PC-9 (cell line): ENCODE results near the gene CWC27. TPM values are rescaled to one million over a fixed set of nuclear protein-coding genes. Genes with fewer than 3 reads are reported as not detected.

Experiments
- BruUV-seq: library from RNA; stranded (reverse); fragments of 400-500 nt; replicated peaks from 2 replicates; lab custom pipeline; 2021; lab: Mats Ljungman, UMichigan
- CTCF ChIA-PET: fragments of 300-600 bp; sonication (Branson Sonifier 250); formaldehyde crosslinking; loops from one replicate; lab custom pipeline; 2022; ENCODE audit warnings: antibody characterized with exemption; lab: Charles Lee
- POLR2A ChIA-PET: fragments of 300-600 bp; sonication (Branson Sonifier 250); formaldehyde crosslinking; loops from one replicate; lab custom pipeline; 2022; ENCODE audit warnings: antibody characterized with exemption; ENCODE audit not compliant: unreplicated experiment; lab: Charles Lee
- DNase-seq, 2 experiments: peaks; one replicate each; pipeline versions ENCODE4 v3.0.0 to v3.0.0-alpha.2; 2015 to 2022; ENCODE audit warnings: mixed read lengths in 1 of 2
- H2AFZ ChIP-seq: fragments of 200-600 bp; sonication (generic); 2 replicates; pipeline ENCODE4 v1.8.1; 2017; ENCODE audit warnings: antibody characterized with exemption
- H3F3A ChIP-seq: fragments of 200-600 bp; sonication (generic); 2 replicates; pipeline ENCODE4 v1.8.1; 2017; ENCODE audit warnings: antibody characterized with exemption, mild to moderate bottlenecking, low read depth; ENCODE audit not compliant: insufficient read depth
- H3K27ac ChIP-seq: fragments of 200-600 bp; sonication (generic); 2 replicates; pipeline ENCODE4 v1.6.1; 2016; ENCODE audit warnings: mixed run types
- H3K27me3 ChIP-seq: fragments of 200-600 bp; sonication (generic); 2 replicates; pipeline ENCODE4 v1.6.1; 2016; ENCODE audit warnings: low read depth, mixed run types; ENCODE audit not compliant: insufficient read depth
- H3K36me3 ChIP-seq: fragments of 200-600 bp; sonication (generic); 2 replicates; pipeline ENCODE4 v1.6.1; 2016; ENCODE audit warnings: low read depth, mixed run types
- H3K4me1 ChIP-seq: fragments of 200-600 bp; sonication (generic); replicated peaks from 2 replicates; pipeline ENCODE4 v1.6.1; 2016; ENCODE audit warnings: mixed run types; ENCODE audit not compliant: insufficient read depth
- H3K4me2 ChIP-seq: fragments of 200-600 bp; sonication (generic); 2 replicates; pipeline ENCODE4 v1.6.1; 2017; ENCODE audit warnings: mixed run types
- H3K4me3 ChIP-seq: fragments of 200-600 bp; sonication (generic); 2 replicates; pipeline ENCODE4 v1.6.1; 2016; ENCODE audit warnings: mixed run types
- H3K79me2 ChIP-seq: fragments of 200-600 bp; sonication (generic); 2 replicates; pipeline ENCODE4 v1.6.1; 2017; ENCODE audit warnings: low read depth, mixed run types
- H3K9me2 ChIP-seq: fragments of 200-600 bp; sonication (generic); 2 replicates; pipeline ENCODE4 v1.8.1; 2017; ENCODE audit warnings: mild to moderate bottlenecking; ENCODE audit not compliant: insufficient read depth
- H3K9me3 ChIP-seq: fragments of 200-600 bp; sonication (generic); 2 replicates; pipeline ENCODE4 v1.8.1; 2016; ENCODE audit warnings: low read depth; ENCODE audit not compliant: insufficient read depth
- H4K20me1 ChIP-seq: fragments of 200-600 bp; sonication (generic); 2 replicates; pipeline ENCODE4 v1.8.1; 2017; ENCODE audit not compliant: insufficient read depth
- EZH2 ChIP-seq: fragments of 200-600 bp; sonication (generic); IDR thresholded peaks from 2 replicates; pipeline ENCODE4 v1.8.0; 2017; ENCODE audit warnings: antibody characterized with exemption, low read depth
- intact Hi-C: fragments of 100-400 bp; cut with micrococcal nuclease; formaldehyde crosslinking; loops from one replicate; pipeline ENCODE4 v1.10.0; 2022; ENCODE audit not compliant: unreplicated experiment
- total RNA-seq: library from RNA; stranded (reverse); gene quantifications from 2 replicates; pipeline ENCODE4 v1.2.3, GENCODE V29; 2021
- TF ChIP-seq, protein P1 (sequence below): fragments of 200-600 bp; sonication (generic); conservative IDR thresholded peaks from 2 replicates; pipeline ENCODE4 v1.6.1; 2017; ENCODE audit warnings: mixed run types, antibody characterized with exemption, mild to moderate bottlenecking, moderate library complexity

Gene CWC27
- total RNA-seq, 1 experiment from 2014 or later = 24.1 TPM

DNA sequence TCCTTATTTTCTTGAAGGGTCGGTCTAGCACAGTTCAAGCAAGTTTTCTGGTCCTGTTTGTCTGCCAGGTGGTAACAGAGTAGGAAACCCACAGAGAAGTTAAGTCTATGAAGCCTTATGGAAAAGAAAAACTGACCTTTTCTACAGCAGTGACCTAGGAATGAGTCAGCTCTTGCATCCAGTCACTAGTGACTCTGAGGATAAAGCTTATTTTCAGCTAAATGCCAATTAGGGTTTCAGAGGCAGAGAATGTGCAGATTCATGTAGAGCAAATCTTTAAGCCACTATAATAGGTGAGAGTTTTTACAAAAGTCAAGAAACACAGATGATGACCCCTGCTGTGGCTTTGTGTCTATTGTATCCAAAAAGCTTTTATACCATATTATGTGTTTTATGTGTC is 100.7 kb downstream of the CWC27 start:
- no peak for DNase-seq
- H3K9me3 ChIP-seq = no peaks in the 10 kb centered on the region

DNA sequence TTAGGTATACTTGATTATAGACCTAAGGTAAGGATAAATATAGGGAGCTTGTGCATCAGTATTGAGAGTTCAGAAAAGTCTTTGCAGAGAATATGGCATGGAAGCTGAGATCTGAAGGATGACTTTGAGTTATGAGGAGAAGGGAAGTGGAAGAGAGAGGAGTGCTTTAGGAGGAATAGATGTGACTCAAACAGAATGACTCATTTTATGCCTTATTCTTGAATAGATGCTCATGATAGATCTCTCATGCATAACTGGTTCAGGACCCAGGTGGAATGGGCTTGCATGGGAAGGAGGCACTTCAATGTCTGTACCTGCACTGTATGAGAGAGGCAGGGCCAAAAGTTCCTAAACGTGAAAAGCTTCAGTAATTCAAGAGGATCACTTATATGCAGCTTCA is 103.3 kb downstream of the CWC27 start:
- no peak overlapping the region for H2AFZ ChIP-seq
- H3K79me2 ChIP-seq = no peaks in the 10 kb centered on the region
- no peaks in the 10 kb centered on the region for H3K36me3 ChIP-seq
- POLR2A ChIA-PET = no interaction called here
- H3K9me2 ChIP-seq = no peaks in the 10 kb centered on the region
- TF ChIP-seq, protein P1, sequence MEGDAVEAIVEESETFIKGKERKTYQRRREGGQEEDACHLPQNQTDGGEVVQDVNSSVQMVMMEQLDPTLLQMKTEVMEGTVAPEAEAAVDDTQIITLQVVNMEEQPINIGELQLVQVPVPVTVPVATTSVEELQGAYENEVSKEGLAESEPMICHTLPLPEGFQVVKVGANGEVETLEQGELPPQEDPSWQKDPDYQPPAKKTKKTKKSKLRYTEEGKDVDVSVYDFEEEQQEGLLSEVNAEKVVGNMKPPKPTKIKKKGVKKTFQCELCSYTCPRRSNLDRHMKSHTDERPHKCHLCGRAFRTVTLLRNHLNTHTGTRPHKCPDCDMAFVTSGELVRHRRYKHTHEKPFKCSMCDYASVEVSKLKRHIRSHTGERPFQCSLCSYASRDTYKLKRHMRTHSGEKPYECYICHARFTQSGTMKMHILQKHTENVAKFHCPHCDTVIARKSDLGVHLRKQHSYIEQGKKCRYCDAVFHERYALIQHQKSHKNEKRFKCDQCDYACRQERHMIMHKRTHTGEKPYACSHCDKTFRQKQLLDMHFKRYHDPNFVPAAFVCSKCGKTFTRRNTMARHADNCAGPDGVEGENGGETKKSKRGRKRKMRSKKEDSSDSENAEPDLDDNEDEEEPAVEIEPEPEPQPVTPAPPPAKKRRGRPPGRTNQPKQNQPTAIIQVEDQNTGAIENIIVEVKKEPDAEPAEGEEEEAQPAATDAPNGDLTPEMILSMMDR = no peak
- no peak for TF ChIP-seq EZH2
- intact Hi-C loops = no loop called here
- no peaks in the 10 kb centered on the region for H4K20me1 ChIP-seq
- H3K4me1 ChIP-seq = peaks cover 6% of the 10 kb centered on the region; the same call in 1 of the 2 replicates
- H3K4me3 ChIP-seq = no peak overlapping the region
- no peaks in the 10 kb centered on the region for H3F3A ChIP-seq
- no peaks in the 10 kb centered on the region for H3K27me3 ChIP-seq
- CTCF ChIA-PET = no interaction called here
- H3K27ac ChIP-seq = no peak overlapping the region
- BruUV-seq = no TSS peak
- no peak for DNase-seq
- no peaks in the 10 kb centered on the region for H3K9me3 ChIP-seq
- H3K4me2 ChIP-seq = no peak overlapping the region

More for the DNA sequence above, 100.7 kb downstream of the CWC27 start:
- no peaks in the 10 kb centered on the region for H3K79me2 ChIP-seq
- CTCF ChIA-PET = no interaction called here
- no peaks in the 10 kb centered on the region for H3K36me3 ChIP-seq
- TF ChIP-seq, protein P1 = no peak
- TF ChIP-seq EZH2 = no peak
- no peaks in the 10 kb centered on the region for H4K20me1 ChIP-seq
- intact Hi-C loops = no loop called here
- no peaks in the 10 kb centered on the region for H3K27me3 ChIP-seq
- BruUV-seq = no TSS peak
- no peak overlapping the region for H3K4me2 ChIP-seq
- no peaks in the 10 kb centered on the region for H3F3A ChIP-seq
- no peak overlapping the region for H2AFZ ChIP-seq
- H3K4me3 ChIP-seq = no peak overlapping the region
- POLR2A ChIA-PET = interaction anchor here (0.6 kb wide), 1 partner anchor 613 kb away, joined by 15 read pairs; no protein-coding TSS in a partner anchor
- H3K9me2 ChIP-seq = no peaks in the 10 kb centered on the region
- H3K4me1 ChIP-seq = peaks cover 6% of the 10 kb centered on the region; the same call in 1 of the 2 replicates
- no peak overlapping the region for H3K27ac ChIP-seq

DNA sequence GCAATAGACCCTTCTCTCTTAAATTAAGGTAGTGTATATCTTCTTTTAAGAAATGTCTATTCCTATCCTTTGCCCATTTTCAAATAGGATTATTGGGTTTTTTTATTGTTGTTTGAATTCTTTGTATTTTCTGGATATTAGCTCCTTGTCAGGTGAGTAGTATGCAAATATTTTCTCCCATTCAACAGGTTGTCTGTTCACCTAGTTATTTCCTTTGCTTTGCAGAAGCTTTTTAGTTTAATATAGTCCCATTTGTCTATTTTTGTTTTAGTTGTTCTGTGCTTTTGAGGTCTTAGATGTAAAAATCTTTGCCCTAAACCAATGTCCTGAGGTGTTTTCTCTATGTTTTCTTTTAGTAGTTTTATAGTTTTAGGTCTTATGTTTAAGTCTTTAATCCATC is 104.7 kb downstream of the CWC27 start:
- intact Hi-C loops = no loop called here
- H3K9me2 ChIP-seq = no peaks in the 10 kb centered on the region
- no peak overlapping the region for H3K4me2 ChIP-seq
- no peaks in the 10 kb centered on the region for H4K20me1 ChIP-seq
- no peaks in the 10 kb centered on the region for H3K79me2 ChIP-seq
- no peak overlapping the region for H2AFZ ChIP-seq
- ChIA-PET CTCF (no interaction called here), POLR2A (no interaction called here)
- peaks cover 6% of the 10 kb centered on the region; the same call in 1 of the 2 replicates for H3K4me1 ChIP-seq
- H3K27me3 ChIP-seq = no peaks in the 10 kb centered on the region
- no peak for DNase-seq
- no peaks in the 10 kb centered on the region for H3K36me3 ChIP-seq
- BruUV-seq = no TSS peak
- TF ChIP-seq EZH2 = no peak
- TF ChIP-seq, protein P1 = no peak
- H3K9me3 ChIP-seq = no peaks in the 10 kb centered on the region
- H3K4me3 ChIP-seq = no peak overlapping the region
- no peaks in the 10 kb centered on the region for H3F3A ChIP-seq
- H3K27ac ChIP-seq = no peak overlapping the region
